ENCODE results near the gene LRSAM1. TPM values are rescaled to one million over a fixed set of nuclear protein-coding genes. Genes with fewer than 3 reads are reported as not detected.
A peak's percentile ranks its signal among the peaks of the same experiment; 100 is the strongest.

LRSAM1 gene
- total and polyA plus RNA-seq, 9 of the 15 experiments (the other 6 are each of a cell fraction or from before 2014, with no cell fraction given): 0.07 to 16.2 (median 4.7) TPM

GRCh38 chr9:127447416-127448111 is 3.7 kb upstream of the LRSAM1 start (continued):
- TF ChIP-seq MGA (IDR thresholded peaks at IDR 0.05): no peak
- 0 out of 2 replicates have a peak, but pooled peaks have one; percentile 10 for TF ChIP-seq POLR2AphosphoS5 (IDR thresholded peaks at IDR 0.05; ENCODE audit: control insufficient read depth, insufficient read depth, low read depth, low read length)
- TF ChIP-seq ZNF165 (CRISPR knock-in tag; IDR thresholded peaks at IDR 0.05; ENCODE audit: borderline replicate concordance): no peak
- TF ChIP-seq RBFOX2 (IDR thresholded peaks at IDR 0.05; ENCODE audit: low read depth, low read length): peak; percentile 49
- TF ChIP-seq SNAPC5 (CRISPR knock-in tag; IDR thresholded peaks at IDR 0.05): no peak
- peak; percentile 88 for TF ChIP-seq ATF3 (IDR thresholded peaks at IDR 0.05)
- TF ChIP-seq ATF3 (CRISPR knock-in tag; conservative IDR thresholded peaks at IDR 0.05): no peak
- TF ChIP-seq ZNF253 (CRISPR knock-in tag; conservative IDR thresholded peaks at IDR 0.05): no peak
- TF ChIP-seq ATF1 (CRISPR knock-in tag; IDR thresholded peaks at IDR 0.05): no peak
- peak; percentile 86 for TF ChIP-seq ATF1 (tag; IDR thresholded peaks at IDR 0.05)
- TF ChIP-seq YY1 (IDR thresholded peaks at IDR 0.05; ENCODE audit: borderline replicate concordance in 1 of 3, control insufficient read depth in 1 of 3, extremely low read depth in 1 of 3, insufficient read depth in 3 of 3, insufficient read length in 1 of 3, insufficient replicate concordance in 2 of 3, low read depth in 1 of 3, low read length in 2 of 3): peak in 1 of 3 experiments; percentile 55
- TF ChIP-seq SIRT6 (IDR thresholded peaks at IDR 0.05; ENCODE audit: low read depth, low read length): no peak
- TF ChIP-seq CREM (IDR thresholded peaks at IDR 0.05; ENCODE audit: low read depth): peak; percentile 66
- TF ChIP-seq CBX3 (IDR thresholded peaks at IDR 0.05; ENCODE audit: borderline replicate concordance in 1 of 2, low read length in 2 of 2): no peak
- TF ChIP-seq POLR2B (IDR thresholded peaks at IDR 0.05; ENCODE audit: low read depth, partially characterized antibody): no peak

Data from K562 (cell line).